ENCODE results near the gene IDUA. TPM values are rescaled to one million over a fixed set of nuclear protein-coding genes. Genes with fewer than 3 reads are reported as not detected.
A peak's percentile ranks its signal among the peaks of the same experiment; 100 is the strongest.

Gene IDUA
- total RNA-seq, 1 donor from 2014 or later: 18.0 TPM

GRCh38 chr4:1003271-1004070 is 16.6 kb downstream of the IDUA start:
- no peak for DNase-seq (ENCODE audit: low read depth, low spot score)
- Mint-ChIP-seq H3K9me3 (no peaks in the 10 kb centered on the region), H3K4me3 (peak overlapping the region; percentile 6), H3K36me3 (ENCODE audit: low read depth) (peaks cover 3% of the 10 kb centered on the region), H3K27ac (ENCODE audit: unreplicated experiment) (no peak overlapping the region), H3K27me3 (ENCODE audit: low read depth) (peaks cover 77% of the 10 kb centered on the region), H3K4me1 (peaks cover 4% of the 10 kb centered on the region)
- no peak for TF ChIP-seq CTCF (conservative IDR thresholded peaks at IDR 0.05)

GRCh38 chr4:1004071-1004418 is 17.2 kb downstream of the IDUA start:
- H3K9me3 Mint-ChIP-seq: no peaks in the 10 kb centered on the region
- TF ChIP-seq CTCF (conservative IDR thresholded peaks at IDR 0.05): no peak
- H3K4me3 Mint-ChIP-seq: peak overlapping the region; percentile 6
- peaks cover 79% of the 10 kb centered on the region for H3K27me3 Mint-ChIP-seq (ENCODE audit: low read depth)
- peaks cover 3% of the 10 kb centered on the region for H3K36me3 Mint-ChIP-seq (ENCODE audit: low read depth)
- peaks cover 10% of the 10 kb centered on the region for H3K4me1 Mint-ChIP-seq
- no peak overlapping the region for H3K27ac Mint-ChIP-seq (ENCODE audit: unreplicated experiment)
- DNase-seq (ENCODE audit: low read depth, low spot score): no peak

GRCh38 chr4:1004557-1005485 is 18.0 kb downstream of the IDUA start:
- Mint-ChIP-seq H3K27me3 (ENCODE audit: low read depth) (peaks cover 77% of the 10 kb centered on the region), H3K4me3 (no peak overlapping the region), H3K36me3 (ENCODE audit: low read depth) (peaks cover 3% of the 10 kb centered on the region), H3K4me1 (peaks cover 7% of the 10 kb centered on the region), H3K9me3 (no peaks in the 10 kb centered on the region), H3K27ac (ENCODE audit: unreplicated experiment) (no peak overlapping the region)
- TF ChIP-seq CTCF (conservative IDR thresholded peaks at IDR 0.05): no peak
- DNase-seq (ENCODE audit: low read depth, low spot score): no peak

- H3K9me3 Mint-ChIP-seq: no peaks in the 10 kb centered on the region
- peaks cover 66% of the 10 kb centered on the region for H3K27me3 Mint-ChIP-seq (ENCODE audit: low read depth)
- H3K4me1 Mint-ChIP-seq: peaks cover 7% of the 10 kb centered on the region
- no peak overlapping the region for H3K27ac Mint-ChIP-seq (ENCODE audit: unreplicated experiment)
- H3K4me3 Mint-ChIP-seq: peak overlapping the region; percentile 65
- TF ChIP-seq CTCF (conservative IDR thresholded peaks at IDR 0.05): no peak
- DNase-seq (ENCODE audit: low read depth, low spot score): no peak
- peaks cover 3% of the 10 kb centered on the region for H3K36me3 Mint-ChIP-seq (ENCODE audit: low read depth)
Measured at GRCh38 chr4:1006856-1007255, 20.0 kb downstream of the IDUA start.

GRCh38 chr4:1008840-1009541 is 22.1 kb downstream of the IDUA start:
- Mint-ChIP-seq H3K27ac (ENCODE audit: unreplicated experiment) (no peak overlapping the region), H3K4me1 (peaks cover 12% of the 10 kb centered on the region), H3K4me3 (peak overlapping the region; percentile 64), H3K27me3 (ENCODE audit: low read depth) (peaks cover 58% of the 10 kb centered on the region), H3K36me3 (ENCODE audit: low read depth) (peaks cover 3% of the 10 kb centered on the region), H3K9me3 (no peaks in the 10 kb centered on the region)
- TF ChIP-seq CTCF (conservative IDR thresholded peaks at IDR 0.05): no peak
- DNase-seq (ENCODE audit: low read depth, low spot score): no peak

Measured in neural crest cell (in vitro differentiated cells).